Endothelial cell of umbilical vein (primary cell): ENCODE data around the gene CRABP1.

Experiments used
- CTCF ChIP-seq, 2 donors: IDR thresholded peaks; 1 replicate in 1 of 2; 2 replicates in 1 of 2; pipeline ENCODE4 v1.5.1; 2011; ENCODE audit warnings: low read length in 2 of 2, mild to moderate bottlenecking in 2 of 2, moderate library complexity in 2 of 2, control low read depth in 1 of 2, inconsistent platforms in 1 of 2, low read depth in 1 of 2; ENCODE audit not compliant: insufficient read depth in 1 of 2; ENCODE audit errors: extremely low read depth in 1 of 2
- EZH2 ChIP-seq: IDR thresholded peaks from 2 replicates; pipeline ENCODE4 v1.6.1; 2012; ENCODE audit warnings: borderline replicate concordance, low read depth, mild to moderate bottlenecking, moderate library complexity, low read length, inconsistent platforms; ENCODE audit not compliant: severe bottlenecking
- FOS ChIP-seq: IDR thresholded peaks from 2 replicates; pipeline ENCODE4 v1.6.1; 2011; ENCODE audit warnings: mild to moderate bottlenecking, low read length, moderate library complexity, borderline replicate concordance; ENCODE audit not compliant: insufficient read depth
- JUN ChIP-seq: IDR thresholded peaks from 2 replicates; pipeline ENCODE4 v1.6.1; 2011; ENCODE audit warnings: borderline replicate concordance, low read depth; ENCODE audit not compliant: insufficient read length, insufficient read depth
- MYC ChIP-seq: IDR thresholded peaks from one replicate; pipeline ENCODE4 v1.6.1; 2011; ENCODE audit warnings: mild to moderate bottlenecking, low read depth, low read length
- POLR2A ChIP-seq: IDR thresholded peaks from 2 replicates; pipeline ENCODE4 v1.6.1; 2012; ENCODE audit warnings: low read depth, mild to moderate bottlenecking, control low read depth, low read length
- POLR2AphosphoS5 ChIP-seq: IDR thresholded peaks from 2 replicates; pipeline ENCODE4 v1.6.1; 2012; ENCODE audit warnings: low read depth, mild to moderate bottlenecking, control low read depth, low read length, moderate library complexity; ENCODE audit not compliant: insufficient read depth
- TF ChIP-seq, protein P1 (sequence below): IDR thresholded peaks from 2 replicates; pipeline ENCODE4 v1.6.1; 2011; ENCODE audit not compliant: insufficient read depth, insufficient read length

DNA sequence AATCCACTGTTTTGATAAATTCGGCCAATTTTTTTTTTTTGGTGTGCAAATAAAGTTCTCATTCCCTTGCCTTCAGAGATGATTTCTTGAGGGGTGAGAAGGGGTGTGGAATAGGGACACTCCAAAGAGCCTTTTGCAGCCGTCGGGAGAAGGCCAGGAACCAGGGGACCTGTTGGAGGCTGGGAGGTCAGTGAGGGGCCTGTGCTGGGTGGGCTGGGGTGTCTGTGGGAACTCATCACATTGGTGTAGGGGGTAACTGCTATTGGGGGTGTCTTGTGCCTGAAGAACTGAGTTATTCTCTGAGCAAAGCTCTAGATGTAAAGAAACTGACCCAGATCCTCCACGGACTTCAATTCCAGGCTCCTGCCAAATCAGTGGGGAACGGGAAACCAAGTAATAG, 27.2 kb upstream of the CRABP1 start:
- no peak for TF ChIP-seq CTCF (IDR thresholded peaks at IDR 0.05; ENCODE audit: extremely low read depth in 1 of 2, insufficient read depth in 1 of 2, low read depth in 1 of 2, low read length in 2 of 2)
- no peak for TF ChIP-seq POLR2A
- TF ChIP-seq, protein P1, sequence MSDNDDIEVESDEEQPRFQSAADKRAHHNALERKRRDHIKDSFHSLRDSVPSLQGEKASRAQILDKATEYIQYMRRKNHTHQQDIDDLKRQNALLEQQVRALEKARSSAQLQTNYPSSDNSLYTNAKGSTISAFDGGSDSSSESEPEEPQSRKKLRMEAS: no peak
- no peak for TF ChIP-seq POLR2AphosphoS5
- no peak for TF ChIP-seq EZH2
- TF ChIP-seq MYC: no peak
- no peak for TF ChIP-seq JUN
- no peak for TF ChIP-seq FOS
